Posterior cingulate gyrus (tissue), 11 donors: ENCODE data around the gene SPI1.
A peak's percentile ranks its signal among the peaks of the same experiment; 100 is the strongest.
"Not testable (repeated sequence)": the region's sequence is repeated elsewhere in the genome, so short reads cannot be mapped to it uniquely, and the experiment has no call there.

Experiments
- DNase-seq, 10 donors: peaks; one replicate each; pipeline versions ENCODE4 v3.0.0 to v3.0.0-alpha.2; 2020 to 2021; ENCODE audit warnings: mixed read lengths in 3 of 10
- intact Hi-C: fragments of 100-400 bp; cut with DNase I; formaldehyde crosslinking; loops from one replicate; pipeline ENCODE4 v1.15.1; 2023

Gene SPI1

DNA sequence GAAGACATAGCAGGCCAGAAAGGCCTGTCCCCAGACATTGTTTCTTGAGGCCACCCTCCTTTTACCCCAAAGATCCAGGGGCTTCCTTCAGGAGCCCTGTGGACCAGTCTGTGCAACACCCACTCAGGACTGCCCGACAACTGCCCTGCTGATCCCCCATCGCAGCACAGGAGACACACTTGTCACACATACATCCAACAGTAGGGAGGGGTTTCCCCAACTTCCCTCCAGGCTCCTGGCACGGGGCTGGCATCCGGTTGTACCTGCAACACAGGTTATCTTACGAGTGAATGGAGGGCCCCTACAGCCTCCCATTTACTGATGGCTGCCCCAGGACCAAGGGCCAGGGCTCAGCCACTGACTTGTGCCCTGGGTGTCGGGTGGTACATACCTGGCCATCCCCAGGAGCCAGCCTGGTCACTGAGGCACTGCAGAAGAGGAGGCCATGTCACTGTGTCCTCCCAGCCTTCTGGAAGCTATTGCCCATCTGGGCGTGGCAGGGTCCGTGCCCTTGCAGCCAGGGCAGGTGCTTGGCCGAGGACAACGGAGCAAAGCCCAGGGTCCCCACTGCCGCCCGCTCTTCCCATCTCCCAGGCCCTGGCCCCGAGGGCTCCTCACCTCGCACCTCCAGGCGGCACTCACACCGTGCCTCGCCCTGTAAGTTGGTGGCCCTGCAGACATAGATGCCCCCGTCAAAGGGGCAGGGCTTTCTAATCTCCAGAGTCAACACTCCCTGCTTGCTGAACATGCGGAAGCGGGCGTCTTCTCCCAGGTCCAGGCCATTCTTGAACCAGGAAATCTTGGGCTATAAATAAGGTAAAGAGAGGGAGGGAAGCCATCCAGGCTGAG lies 46.7 kb downstream of the SPI1 start:
- intact Hi-C loops: no loop called here
- DNase-seq: peak in 2 of 10 donors; percentile 62 to 77

DNA sequence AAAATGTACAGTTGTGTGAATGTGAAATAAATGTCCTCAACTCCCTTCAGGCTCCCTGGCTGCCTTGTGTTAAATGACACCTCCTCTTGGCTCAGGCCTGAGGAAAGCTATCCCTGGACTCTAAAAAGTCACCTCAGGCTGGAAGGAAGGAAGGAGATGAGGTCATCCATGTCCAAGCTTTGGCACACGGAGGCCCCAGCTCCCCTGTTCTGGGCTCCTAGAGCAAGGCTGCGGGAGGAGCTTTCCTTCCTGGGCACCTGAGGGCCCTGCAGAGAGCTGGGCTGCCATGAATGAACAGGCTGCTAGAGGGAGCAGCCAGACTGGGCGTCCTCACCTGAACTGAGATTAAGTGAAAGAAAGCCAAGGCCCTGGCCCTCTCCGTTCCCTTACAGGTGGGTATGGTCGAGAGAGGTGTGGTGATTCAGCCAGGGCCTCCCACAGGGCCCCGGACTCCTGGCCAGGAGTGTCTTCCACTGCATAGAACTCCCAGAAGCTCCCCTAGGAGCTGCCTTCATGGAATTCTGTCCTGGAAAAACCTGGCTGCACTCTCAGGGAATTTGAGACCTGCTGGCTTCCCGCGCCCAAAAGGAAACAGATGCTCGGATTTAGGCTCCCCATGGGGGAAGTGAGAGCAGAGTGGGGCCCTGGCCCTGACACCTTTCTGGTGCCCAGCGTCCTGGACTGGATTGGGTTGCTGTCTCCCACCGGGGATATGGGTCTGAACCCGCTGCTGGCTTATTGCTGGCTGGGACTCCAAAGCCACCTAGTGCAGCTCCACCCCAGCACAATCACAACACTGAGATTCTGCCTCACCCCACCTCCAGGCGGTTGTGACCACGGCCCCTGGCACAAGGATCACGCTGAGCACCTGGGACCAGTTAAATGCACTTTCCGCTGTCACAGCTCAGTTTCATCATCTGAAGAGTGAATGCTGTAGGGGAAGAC lies 48.1 kb downstream of the SPI1 start:
- intact Hi-C loops: no loop called here
- DNase-seq: peak in 2 of 10 donors; percentile 76 to 77

DNA sequence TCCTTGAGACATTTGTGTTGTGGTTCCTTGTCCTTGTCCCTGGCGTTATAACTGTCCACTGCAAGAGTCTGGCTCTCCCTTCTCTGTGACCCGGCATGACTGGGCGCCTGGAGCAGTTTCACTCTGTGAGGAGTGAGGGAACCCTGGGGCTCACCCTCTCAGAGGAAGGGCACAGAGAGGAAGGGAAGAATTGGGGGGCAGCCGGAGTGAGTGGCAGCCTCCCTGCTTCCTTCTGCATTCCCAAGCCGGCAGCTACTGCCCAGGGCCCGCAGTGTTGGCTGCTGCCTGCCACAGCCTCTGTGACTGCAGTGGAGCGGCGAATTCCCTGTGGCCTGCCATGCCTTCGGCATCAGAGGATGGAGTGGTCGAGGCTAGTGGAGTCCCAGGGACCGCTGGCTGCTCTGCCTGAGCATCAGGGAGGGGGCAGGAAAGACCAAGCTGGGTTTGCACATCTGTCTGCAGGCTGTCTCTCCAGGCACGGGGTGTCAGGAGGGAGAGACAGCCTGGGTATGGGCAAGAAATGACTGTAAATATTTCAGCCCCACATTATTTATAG lies 48.8 kb downstream of the SPI1 start:
- DNase-seq: peak in 3 of 10 donors; percentile 37 to 89 (median 83)
- intact Hi-C loops: no loop called here

DNA sequence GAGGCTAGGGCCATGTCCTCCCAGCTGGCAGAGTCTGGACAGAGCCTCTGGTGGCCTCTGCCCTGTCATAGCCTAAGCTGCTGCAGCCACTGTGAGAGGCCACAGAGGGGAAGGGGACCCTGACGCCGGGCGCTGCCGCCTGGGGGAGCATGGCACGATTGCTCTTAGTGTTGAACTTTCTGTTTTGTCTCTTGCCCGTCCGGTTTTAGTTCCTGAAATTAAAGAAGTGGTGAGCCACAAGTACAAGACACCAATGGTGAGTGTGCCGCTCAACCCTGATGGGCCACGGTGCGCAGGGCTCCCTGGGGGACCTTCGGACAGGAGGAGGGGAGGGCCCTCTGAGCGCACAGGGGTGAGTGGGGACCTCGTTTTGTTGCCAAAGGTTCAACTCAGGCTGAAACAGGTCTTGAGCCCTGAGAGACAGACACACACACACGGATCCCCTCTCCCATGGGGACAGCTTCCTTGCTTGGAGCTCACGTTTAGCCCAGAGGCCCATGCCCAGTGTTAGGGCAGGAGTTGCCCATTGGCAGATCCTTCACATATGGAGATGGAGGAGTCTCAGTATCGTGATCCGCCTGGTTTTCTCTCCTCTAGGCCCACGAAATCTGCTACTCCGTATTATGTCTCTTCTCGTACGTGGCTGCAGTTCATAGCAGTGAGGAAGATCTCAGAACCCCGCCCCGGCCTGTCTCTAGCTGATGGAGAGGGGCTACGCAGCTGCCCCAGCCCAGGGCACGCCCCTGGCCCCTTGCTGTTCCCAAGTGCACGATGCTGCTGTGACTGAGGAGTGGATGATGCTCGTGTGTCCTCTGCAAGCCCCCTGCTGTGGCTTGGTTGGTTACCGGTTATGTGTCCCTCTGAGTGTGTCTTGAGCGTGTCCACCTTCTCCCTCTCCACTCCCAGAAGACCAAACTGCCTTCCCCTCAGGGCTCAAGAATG lies 49.6 kb downstream of the SPI1 start:
- DNase-seq: peak in 3 of 10 donors; percentile 66 to 83 (median 70)
- intact Hi-C loops: no loop called here

DNA sequence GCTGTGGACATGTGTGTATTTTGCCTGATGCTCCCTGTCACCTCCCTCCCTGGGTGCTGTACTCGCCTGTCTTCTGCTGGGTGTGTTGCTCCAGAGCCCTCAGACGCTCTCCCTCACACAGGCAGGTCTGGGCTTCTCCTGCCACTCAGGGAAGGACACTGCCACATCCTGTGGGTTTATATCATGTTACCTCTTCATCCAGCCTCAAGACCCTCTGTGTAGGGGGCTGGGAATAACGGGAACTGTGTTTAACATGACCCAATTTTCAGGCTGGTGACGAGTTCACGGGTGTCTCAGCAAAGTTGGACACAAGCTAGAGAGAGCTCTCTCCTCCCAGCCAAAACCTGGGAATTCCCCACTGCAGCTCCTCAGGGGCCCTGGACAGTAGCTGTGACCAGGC lies 50.4 kb downstream of the SPI1 start:
- peak in 1 of 10 donors; percentile 31 for DNase-seq
- intact Hi-C loops: no loop called here

DNA sequence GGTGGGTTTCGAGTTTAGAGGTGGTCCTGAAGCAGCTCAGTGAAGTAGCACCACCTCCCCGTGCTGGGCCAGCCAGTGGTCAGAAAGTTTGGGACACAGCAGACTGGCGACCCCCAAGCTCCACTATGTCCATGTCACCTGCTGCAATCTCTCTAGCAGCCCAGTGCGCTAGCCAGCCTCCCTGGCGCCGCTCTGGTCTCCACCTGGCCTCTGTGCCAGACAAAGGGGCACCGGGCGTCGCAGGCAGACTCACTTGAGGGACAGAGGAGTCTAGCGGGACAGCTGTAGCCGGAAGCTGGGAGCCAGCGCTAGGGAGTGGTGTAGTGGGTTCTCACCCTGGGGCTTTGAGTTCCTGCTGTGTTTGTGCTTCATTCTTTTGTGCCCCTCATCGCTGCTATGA lies 51.3 kb downstream of the SPI1 start:
- intact Hi-C loops: no loop called here
- peak in 1 of 10 donors; percentile 59 for DNase-seq

DNA sequence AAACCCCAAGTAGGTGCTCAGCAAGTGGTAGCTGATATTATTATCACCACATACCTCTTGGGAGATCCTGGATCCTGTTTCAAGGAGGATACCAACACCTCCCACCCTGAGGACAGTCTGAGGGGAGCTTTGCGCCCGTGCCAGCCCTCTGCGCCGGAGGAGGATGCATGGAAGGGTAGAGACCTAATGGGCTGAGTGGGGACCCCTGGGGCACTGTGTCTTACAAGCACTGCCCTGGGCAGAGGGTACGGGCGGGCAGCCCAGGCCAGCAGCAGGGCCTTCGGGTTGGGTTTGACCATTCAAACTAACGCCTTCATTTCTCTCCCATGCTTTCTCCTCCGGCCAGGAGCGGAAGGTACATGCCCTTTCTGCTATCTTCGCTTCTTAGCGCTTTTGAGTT lies 52.1 kb downstream of the SPI1 start:
- peak in 1 of 10 donors; percentile 74 for DNase-seq
- intact Hi-C loops: no loop called here

DNA sequence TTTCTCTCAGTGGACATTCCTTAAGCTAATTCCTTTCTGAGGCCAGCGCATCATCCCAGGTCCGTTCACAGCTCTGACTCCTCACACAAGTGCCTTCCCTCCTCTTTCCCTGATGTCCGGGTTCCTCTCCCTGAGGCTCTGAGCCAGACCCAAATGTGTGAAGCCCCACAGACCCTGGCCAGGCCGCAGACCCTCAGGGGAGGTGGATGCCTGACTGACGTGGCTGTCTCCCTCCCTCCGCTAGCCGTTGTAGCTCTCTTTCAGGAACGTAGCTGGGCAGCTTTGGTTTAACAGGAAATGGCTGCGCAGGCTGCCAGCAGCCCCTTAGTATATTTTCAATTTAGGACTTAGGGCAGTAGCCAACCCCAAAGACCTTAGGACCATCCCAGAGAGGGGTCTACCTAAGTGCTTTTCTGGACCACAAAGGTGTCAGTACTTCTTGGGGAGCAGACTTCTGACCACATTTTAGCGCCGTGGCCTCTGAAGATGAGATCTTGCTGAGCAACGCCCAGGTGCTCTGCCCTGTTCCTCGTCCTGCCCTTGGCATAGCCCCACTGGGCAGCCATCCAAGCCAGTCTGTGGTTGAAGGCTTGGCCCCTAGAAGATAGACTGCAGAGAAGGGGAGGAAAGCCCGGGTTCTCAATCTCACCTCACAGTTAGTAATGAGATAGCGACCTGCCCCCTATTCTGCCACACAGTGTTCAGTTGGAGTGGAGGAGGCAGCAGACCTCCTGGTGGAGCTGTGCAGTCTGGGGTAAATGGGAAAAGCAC lies 52.9 kb downstream of the SPI1 start:
- intact Hi-C loops: no loop called here
- peak in 1 of 10 donors; percentile 40 for DNase-seq

DNA sequence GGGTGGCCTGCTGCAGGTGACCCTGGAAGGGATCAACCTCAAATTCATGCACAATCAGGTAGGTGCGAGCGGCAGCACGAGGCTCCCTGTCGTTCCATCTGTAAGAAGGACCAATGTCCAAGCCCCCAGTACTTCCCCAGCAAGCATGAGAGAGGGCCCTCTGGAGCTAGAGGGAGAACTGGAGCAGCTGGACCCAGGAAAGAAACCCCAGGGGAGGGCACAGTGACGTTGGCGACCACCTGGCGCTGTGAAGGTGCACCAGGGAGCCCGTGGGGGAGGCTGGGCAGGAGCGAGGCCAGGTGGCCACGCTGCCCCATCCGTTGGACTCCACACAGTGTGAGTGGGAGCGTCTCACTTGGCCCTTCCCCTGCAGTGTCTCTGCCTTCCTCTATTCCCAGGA lies 53.8 kb downstream of the SPI1 start:
- intact Hi-C loops: no loop called here
- peak in 1 of 10 donors; percentile 57 for DNase-seq

DNA sequence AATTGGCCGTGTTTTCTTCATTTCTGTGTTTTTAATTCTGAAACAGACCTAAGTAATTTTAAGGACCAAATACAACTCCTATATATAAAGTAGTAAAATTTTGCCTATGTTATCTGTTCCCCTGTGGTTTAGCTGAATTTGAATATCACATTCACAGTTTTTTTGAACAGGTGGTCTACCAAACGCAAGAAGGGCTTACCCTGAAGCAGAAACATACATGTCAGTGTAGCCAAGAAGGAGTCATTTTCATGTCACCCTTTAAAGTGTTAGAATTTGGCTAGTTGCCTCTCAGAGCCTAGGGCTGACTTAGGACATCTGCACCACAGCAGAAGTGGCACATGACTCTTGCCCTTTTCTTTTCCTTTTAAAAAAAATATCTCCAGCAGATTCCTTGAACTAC lies 60.2 kb downstream of the SPI1 start:
- intact Hi-C loops: no loop called here

DNA sequence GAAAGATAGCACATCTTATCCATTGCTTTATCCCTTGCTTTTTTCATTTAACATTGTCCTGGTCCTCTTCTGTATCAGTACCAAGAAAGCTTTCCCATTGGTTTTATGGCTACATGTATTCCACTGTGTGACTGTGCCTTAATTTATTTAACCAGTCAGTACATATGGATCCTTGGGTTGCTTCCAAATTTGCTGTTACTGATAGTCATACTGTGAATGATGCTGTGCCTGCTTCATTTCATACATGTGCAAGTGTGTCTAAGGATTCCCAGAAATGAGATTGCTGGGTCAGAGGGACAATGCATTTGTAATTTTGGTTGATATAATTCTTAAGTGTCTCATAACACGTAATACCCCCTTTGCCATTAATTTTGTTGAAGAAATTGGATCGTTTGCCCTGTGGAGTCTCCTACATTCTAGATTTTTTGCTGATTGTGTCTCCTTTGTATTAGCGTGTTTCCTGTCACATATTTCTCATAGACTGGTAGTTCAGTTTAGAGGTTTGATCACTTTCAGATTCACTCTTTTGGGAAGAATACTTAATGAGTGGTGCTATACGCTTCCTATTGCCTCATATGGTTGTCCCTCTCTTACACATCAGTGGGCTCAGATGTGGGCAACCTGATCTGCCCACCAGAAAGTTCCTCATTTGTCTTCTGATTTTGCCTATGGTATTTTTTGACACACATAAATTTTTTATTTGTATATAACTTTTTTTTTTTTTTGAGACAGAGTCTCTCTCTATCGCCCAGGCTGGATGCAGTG lies 61.1 kb downstream of the SPI1 start:
- intact Hi-C loops: no loop called here
- DNase-seq: no peak

More for the DNA sequence above, 60.2 kb downstream of the SPI1 start:
- DNase-seq: no peak

DNA sequence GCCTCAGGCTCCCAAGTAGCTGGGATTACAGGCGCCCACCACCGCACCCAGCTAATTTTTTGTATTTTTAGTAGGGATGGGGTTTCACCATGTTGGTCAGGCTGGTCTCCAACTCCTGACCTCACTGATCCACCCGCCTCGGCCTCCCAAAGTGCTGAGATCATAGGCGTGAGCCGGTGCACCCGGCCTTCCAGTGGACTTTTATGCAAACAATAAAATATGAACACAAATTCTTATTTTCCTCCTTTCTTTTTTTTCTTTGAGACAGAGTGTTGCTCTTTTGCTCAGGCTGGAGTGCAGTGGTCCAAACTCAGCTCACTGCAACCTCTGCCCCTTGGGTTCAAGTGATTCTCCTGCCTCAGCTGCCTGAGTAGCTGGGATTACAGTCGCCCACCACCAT lies 61.8 kb downstream of the SPI1 start:
- intact Hi-C loops: not testable (repeated sequence)
- DNase-seq: peak in 2 of 10 donors; percentile 22 to 36

DNA sequence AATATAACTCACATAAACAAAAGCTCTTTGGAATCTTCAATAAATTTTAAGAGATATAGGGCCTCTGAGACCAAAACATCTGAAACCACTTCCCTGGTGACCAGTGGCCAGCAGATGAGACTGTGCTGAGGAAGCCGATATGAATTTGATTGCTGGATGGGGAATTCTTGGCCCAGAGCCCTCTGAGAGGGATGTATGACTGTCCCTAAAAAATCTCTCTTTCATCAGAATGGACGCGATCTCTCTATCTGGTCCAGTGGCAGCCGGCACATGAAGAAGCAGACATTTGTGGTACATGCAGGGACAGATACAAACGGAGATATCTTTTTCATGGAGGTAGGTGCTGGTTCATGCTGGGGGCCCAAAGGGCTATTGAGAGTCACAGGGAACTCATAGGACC lies 63.4 kb downstream of the SPI1 start:
- intact Hi-C loops: no loop called here
- DNase-seq: peak in 1 of 10 donors; percentile 6

DNA sequence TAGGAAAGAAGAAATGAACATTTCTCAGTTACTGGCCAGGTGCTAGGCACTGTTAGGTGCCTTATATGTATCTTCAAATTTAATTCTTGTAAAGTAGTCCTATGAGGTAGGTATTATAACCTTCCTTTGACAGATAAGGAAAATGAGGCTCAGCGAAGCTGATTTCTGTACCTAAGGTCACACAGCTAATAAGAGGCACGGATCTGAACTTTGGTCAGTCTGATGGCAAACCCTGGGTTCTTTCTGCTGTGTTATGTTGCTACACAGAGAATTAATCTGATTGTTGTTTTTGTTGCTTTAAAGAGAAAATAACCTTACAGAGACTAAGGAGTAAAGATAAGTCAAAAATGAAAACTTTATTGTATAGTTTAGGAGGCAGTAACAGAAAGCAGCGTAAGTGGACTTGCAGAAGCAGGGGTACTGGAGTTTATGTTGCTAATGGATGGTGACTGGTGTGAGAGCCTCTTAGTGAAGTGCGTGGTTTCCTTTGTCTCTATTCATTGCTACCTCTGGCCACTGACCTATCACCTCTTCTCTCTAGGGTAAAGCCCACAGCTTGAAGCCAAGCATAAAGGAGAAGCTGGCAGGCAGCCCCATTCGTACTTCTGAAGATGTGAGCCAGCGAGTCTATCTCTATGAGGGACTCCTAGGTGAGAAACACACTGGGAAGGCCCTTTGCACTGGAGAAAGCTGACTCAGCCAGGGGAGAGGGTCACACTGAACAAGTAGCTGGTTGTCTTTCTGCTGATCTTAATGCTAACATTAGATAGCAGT lies 70.1 kb downstream of the SPI1 start:
- intact Hi-C loops: no loop called here
- no peak for DNase-seq

DNA sequence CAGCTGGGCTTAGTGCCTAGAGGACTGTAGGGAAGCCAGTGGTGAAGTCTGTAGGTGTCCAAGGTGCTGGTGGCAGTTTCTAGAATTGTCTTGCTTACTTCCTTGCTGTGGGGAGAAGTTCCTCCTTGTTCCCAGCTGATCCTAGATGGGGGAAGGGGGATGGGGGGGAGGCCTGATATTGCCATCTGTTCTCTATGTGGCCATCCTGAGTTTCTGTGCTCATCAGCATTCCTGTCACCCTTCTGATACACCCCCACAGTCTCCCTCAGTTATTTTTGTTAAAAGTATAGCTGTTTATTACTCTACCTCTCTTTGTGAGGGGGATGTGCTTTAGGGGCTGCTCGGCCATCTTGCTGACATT lies 71.9 kb downstream of the SPI1 start:
- peak in 2 of 10 donors; percentile 14 to 47 for DNase-seq
- intact Hi-C loops: no loop called here

DNA sequence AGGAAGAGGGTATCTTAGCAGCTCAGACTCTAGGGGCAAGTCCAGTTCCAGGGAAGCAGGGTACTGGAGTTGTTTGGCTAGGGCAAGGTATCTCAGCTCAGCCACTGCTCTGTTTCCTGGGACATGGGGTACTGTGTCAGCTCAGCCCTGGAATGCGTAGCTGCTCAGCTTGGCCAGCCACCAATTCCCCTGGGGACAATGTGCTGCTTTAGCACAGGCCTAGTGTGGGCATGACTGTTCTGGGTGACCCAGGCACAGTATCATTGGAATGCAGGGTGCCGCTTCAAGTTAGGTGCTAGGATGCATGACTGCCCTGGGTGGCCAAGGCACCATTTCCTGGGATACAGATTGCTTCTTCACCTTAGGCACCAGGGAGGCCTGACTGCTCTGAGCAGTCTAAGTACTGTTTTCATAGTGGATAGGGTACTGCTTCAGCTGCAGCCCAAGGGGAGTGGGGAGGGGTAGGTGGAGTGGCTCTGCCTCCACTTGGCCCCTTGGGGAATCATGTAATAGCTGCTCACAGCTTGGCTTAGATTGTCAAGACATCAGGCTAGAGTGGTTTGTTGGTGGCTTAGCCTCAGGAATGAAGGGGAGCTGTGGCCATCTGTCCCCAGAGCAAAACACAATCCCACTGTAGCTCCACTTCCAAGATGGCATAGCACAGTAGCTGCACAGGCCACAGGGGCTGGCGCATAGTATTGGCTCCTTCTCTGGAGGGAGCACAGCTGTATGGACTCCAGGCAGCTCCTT lies 72.4 kb downstream of the SPI1 start:
- intact Hi-C loops: no loop called here
- DNase-seq: peak; percentile 25 to 94 (median 72)
